Left cardiac atrium (tissue), 4 donors: ENCODE results near the gene CPSF4L. TPM values are rescaled to one million over a fixed set of nuclear protein-coding genes. Genes with fewer than 3 reads are reported as not detected.

ENCODE experiments used
- ATAC-seq, 2 donors: fragments of 200-7000 bp; cut with Tn5 transposase; one replicate each; pipeline ENCODE4 v1.9.1; 2020; ENCODE audit warnings: mild to moderate bottlenecking in 2 of 2, moderate library complexity in 2 of 2
- DNase-seq: peaks from one replicate; pipeline ENCODE4 v3.0.0-alpha.2; 2020
- intact Hi-C, 2 donors: fragments of 100-400 bp; cut with DNase I; formaldehyde crosslinking; loops; one replicate each; pipeline versions ENCODE4 v1.14.1 to v1.15.1; 2022 to 2023
- total RNA-seq, 2 donors: library from RNA; stranded (reverse); fragmentation: NEBNext Ultra II Directional; extraction: Animal tissue kit (Norgen Biotek cat#: 25700); gene quantifications; one replicate each; pipeline ENCODE4 v1.2.1, GENCODE V29; 2021
- donor health status: DM: no; HTN: yes; CAD: no.
- donor health status: DM: no; HTN: yes; CAD: no; lungs with severe emphysema.
- donor health status: DM: yes; HTN: yes; CAD: no.
- donor health status: Dilated cardiomyopathy.

Gene CPSF4L
- total RNA-seq, 2 donors from 2014 or later, result not detected

- intact Hi-C loops, result loop anchor here (5.0 to 10.0 kb wide), 3 partner anchors 64 to 524 kb away; partner anchors contain the start of gene CDC42EP4 (in 1 of the 2)
- ATAC-seq (no peak), DNase-seq (no peak)
These were observed 10.6 kb downstream of the CPSF4L start for GRCh38 chr17:73250851-73251640.

DNA sequence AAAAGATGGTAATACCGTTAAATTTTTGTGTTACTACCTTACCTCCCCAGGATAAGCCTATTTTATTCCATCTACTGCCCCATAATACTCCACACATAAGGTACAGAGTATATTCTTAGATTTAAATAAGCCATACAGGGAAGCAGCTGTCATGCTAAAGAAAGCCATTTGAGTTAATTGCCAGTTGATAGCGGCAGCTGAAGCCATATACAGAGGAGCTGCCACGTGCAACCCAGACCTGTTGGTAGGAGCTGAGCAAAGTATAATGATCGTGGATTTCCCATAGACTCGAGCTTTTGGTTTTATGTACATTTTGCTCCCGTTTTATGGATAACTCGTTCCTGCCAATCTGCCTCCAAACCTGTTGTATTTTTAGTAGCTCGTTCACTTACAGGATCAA lies 12.0 kb downstream of the CPSF4L start:
- no peak for DNase-seq
- ATAC-seq, result no peak
- intact Hi-C loops, result loop anchor here (5.0 to 10.0 kb wide), 3 partner anchors 65 to 522 kb away; partner anchors contain the start of gene CDC42EP4 (in 1 of the 2)

DNA sequence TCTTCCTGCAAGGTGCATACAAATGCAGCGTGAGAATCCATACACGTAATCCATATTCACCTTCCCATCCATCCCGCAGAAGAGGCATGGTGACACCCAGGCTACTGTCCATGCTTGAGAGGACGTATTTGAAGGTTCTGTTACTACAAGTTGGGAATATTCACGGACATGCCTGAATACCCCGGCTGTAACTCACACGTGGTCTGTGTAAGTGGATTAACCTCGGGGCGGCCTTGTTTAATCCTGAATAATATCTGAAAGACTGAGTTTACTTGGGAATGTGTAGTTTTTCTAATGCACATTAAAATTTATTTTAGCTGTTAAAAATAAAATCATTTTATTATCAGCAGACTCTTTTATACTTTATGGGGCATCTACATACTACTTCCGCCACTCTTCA lies 13.1 kb downstream of the CPSF4L start:
- no peak for ATAC-seq
- intact Hi-C loops, result no loop called here
- no peak for DNase-seq

DNA sequence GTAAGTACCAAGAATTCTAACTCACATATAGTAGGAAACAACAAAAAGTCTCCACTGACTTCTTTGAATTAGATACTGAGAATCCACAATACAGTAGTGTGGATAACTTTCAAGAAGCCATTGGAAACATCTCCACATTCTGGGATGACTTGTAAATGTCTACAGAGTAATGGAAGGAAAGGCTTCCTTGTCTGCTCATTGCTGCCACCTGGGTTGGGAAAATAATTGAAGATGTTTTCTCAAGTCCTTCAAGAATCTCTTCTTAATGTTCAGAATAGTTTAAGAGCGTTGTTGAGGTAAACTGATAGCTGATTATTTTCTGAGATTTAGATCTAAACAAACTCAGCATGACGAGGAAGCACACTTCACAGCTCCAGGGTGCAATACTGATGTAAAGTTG lies 14.0 kb downstream of the CPSF4L start:
- ATAC-seq (no peak), DNase-seq (no peak)
- intact Hi-C loops, result no loop called here

- intact Hi-C loops, result no loop called here
- DNase-seq (no peak), ATAC-seq (no peak)
These were observed 21.1 kb downstream of the CPSF4L start for GRCh38 chr17:73240561-73240960.

DNA sequence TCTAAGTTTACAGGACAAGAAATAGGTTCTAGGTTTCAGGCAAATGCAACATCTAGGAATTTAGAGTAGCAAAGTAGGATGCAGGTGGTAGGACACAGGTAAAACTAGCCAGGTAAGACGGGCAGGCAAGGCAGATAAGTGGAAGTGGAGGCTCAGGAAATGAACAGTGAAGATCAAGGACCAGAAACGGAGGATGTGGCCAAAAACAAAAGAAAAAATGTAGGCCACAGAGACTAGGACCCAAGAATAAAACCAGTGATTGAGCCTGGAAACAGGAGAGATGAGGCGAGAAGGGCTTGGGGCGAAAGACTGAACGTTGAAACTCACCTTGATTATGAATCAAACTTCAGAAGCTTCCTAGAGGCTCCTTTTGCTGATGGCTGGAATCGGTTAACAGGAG lies 24.0 kb downstream of the CPSF4L start:
- intact Hi-C loops, result no loop called here
- no peak for DNase-seq
- no peak for ATAC-seq

DNA sequence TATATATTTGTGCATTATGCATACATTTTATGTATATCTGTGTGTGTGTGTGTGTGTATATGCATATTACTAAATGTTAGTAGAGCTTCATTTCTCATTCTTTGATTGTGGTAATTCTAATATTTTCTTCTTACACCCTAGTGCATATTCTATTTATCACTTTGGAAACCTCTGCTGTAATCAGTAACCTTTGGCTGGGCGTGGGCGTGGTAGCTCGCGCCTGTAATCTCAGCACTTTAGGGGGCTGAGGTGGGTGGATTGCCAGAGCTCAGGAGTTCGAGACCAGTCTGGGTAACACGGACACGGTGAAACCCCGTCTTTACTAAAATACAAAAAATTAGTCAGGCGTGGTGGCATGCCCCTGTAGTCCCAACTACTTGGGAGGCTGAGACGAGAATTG lies 26.9 kb downstream of the CPSF4L start:
- ATAC-seq (no peak), DNase-seq (no peak)
- intact Hi-C loops, result no loop called here

- intact Hi-C loops, result no loop called here
- DNase-seq, result no peak
- peak; percentile 48 to 59 for ATAC-seq
These were observed 28.9 kb downstream of the CPSF4L start for GRCh38 chr17:73232587-73233373.

DNA sequence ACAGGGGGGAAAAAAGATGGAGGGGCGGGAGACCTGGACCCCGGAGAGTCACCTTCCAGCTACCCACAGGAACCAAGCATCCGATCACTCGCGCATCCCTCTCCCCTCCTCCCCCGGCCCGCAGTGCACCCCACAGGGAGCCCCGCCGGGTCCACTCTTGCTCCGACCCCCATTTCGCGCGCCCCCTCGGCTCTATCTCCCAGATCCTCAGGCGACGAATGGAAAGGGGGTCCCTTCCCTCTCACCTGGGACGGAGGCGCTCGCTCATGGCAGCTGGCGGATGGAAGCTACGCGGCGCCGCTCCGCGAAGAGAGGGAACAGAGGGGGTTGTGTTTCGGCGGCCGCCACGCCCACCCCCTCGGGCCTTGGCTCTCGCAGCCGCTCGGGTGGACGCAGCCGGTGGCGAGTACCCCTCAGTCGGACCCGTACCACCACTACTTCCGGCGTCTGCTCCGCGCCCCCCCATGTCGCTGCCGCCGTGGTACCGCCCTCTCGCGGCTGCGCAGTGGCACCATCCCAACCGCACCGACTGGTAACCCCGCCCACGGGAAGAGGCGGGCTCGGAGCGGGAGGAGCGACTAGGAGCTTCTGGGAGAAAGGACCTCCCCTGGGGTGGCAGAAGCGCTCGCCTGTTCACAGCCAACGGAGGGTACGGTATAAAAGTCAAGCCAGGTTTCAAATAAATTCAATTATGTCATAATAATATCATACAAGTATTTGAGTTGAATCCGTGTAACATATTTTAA lies 29.7 kb downstream of the CPSF4L start:
- intact Hi-C loops, result no loop called here
- DNase-seq, result peak; percentile 97
- ATAC-seq, result peak; percentile 96

GRCh38 chr17:73231395-73231794 lies 30.3 kb downstream of the CPSF4L start:
- ATAC-seq (no peak), DNase-seq (no peak)
- intact Hi-C loops, result no loop called here

GRCh38 chr17:73230088-73230487 lies 31.6 kb downstream of the CPSF4L start:
- DNase-seq (no peak), ATAC-seq (no peak)
- intact Hi-C loops, result no loop called here

- ATAC-seq (peak; percentile 21 to 54), DNase-seq (peak; percentile 72)
- intact Hi-C loops, result no loop called here
These were observed 32.9 kb downstream of the CPSF4L start for GRCh38 chr17:73228748-73229236.

DNA sequence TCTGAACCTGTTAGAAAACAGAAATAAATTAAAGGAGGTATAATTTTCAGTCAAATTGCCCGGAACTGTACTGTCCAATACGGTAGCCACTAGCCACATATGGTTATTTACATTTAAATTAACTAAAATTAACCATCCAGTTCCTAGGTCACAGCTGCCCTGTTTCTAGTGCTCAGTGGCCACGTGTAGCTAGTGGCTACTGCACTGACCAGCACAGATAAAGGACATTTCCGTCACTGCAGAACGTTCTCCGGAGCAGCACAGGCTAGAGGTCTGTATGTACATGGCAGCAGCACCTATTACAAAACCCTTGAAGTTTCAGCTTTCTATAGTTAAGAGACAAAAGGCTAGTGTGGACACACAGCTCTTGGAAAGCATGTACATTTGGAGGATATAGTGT lies 33.7 kb downstream of the CPSF4L start:
- ATAC-seq, result no peak
- no peak for DNase-seq
- intact Hi-C loops, result no loop called here

- ATAC-seq (no peak), DNase-seq (no peak)
- intact Hi-C loops, result no loop called here
These were observed 34.3 kb downstream of the CPSF4L start for GRCh38 chr17:73227379-73227778.

DNA sequence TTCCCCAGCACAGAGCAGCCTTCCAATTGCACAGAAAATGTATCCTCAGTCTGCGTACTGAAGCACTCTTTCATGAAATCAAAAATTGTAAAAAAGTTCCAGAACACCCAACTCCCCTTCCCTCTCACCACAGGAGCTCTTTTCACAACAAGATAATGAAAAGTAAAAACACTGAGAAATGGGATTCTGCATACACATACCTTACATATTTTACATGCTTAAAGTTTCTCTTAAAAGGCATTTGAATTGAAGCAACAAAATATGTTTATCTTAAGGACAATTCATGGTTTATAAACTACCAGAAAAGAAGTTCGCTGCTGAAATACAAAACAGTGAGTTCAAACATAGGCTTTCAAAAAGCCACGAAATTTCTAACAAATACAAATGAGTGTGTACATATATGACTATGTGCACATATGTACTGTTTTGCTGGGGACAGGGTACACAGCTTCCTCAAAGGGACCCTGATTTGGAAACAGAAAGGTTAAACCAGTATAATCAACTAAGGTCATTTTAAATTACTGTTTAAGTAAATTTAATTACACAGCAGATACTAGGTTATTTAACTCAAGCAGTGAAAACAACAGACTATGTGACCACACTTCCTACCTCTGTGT lies 35.0 kb downstream of the CPSF4L start:
- intact Hi-C loops, result no loop called here
- no peak for DNase-seq
- ATAC-seq, result no peak

DNA sequence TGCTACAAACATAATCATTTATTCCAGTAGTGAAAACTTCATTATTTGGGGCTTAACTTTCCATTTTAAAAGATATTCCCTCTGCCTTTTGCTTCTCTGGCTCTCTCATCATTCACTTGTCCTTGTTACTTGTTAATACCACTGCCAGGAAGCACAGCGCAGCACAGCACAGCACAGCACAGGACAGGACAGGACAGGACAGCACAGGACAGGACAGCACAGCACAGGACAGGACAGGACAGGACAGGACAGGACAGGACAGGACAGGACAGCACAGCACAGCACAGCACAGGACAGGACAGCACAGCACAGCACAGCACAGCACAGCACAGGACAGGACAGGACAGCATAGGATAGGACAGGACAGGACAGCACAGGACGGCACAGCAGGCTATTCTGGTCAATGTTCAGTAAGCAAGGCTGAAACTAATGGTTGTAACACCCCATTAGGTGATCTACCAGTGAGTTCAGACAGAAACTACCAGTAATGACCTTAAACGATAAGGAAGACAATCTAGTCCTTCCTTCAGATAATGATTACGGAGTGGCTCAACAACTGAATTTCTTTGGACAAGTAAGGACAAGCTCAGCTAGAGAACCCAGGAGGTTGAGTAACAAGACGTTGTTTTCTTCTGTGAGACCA lies 36.9 kb downstream of the CPSF4L start:
- DNase-seq (no peak), ATAC-seq (no peak)
- intact Hi-C loops, result no loop called here

DNA sequence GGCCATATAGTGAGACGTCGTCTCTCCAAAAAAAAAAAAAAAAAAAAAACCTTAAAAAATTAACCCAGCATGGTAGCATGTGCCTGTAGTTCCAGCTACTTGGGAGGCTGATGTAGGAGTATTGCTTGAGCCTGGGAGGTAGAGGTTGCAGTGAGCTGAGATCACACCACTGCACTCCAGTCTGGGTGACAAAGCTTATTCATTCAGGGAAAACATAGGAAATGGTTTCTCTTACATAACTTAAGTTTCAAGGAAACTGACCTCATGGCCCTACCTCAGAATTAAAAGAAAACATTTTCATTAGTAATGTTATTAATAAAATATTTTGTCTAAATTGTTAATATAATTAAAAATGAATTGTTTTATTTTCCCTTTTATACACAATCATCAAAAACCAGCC lies 37.4 kb downstream of the CPSF4L start:
- intact Hi-C loops, result no loop called here
- no peak for DNase-seq

GRCh38 chr17:73223626-73224230 lies 38.0 kb downstream of the CPSF4L start:
- DNase-seq, result no peak
- ATAC-seq, result no peak
- intact Hi-C loops, result no loop called here

More for the DNA sequence above, 37.4 kb downstream of the CPSF4L start:
- ATAC-seq, result no peak
